GM20431 (cell line): ENCODE data around the gene AHDC1.
"Not testable (repeated sequence)": the region's sequence is repeated elsewhere in the genome, so short reads cannot be mapped to it uniquely, and the experiment has no call there.

Experiments
- in situ Hi-C: fragments of 300-500 bp; cut with MseI, MboI; formaldehyde crosslinking; loops from one replicate; pipeline ENCODE4 v1.15.0; 2020; ENCODE audit warnings: low sequenced_read_pairs; ENCODE audit not compliant: unreplicated experiment

AHDC1 gene

GRCh38 chr1:27603681-27604578 lies at the start of gene AHDC1:
Gene AHDC1 (minus strand): TSS chr1:27604144. CDS start chr1:27552115, 52,029 bp downstream.
- in situ Hi-C loops: no loop called here

GRCh38 chr1:27652111-27652864 lies 48.3 kb upstream of the AHDC1 start:
- in situ Hi-C loops: no loop called here

GRCh38 chr1:27650539-27651175 lies 46.7 kb upstream of the AHDC1 start:
- in situ Hi-C loops: no loop called here

- in situ Hi-C loops: no loop called here
These were observed 46.2 kb upstream of the AHDC1 start for GRCh38 chr1:27650171-27650538.

GRCh38 chr1:27649306-27649635 lies 45.3 kb upstream of the AHDC1 start:
- in situ Hi-C loops: no loop called here

GRCh38 chr1:27648602-27649305 lies 44.8 kb upstream of the AHDC1 start:
- in situ Hi-C loops: no loop called here

GRCh38 chr1:27647328-27647727 lies 43.4 kb upstream of the AHDC1 start:
- in situ Hi-C loops: no loop called here

- in situ Hi-C loops: no loop called here
These were observed 42.7 kb upstream of the AHDC1 start for GRCh38 chr1:27646676-27647075.

- in situ Hi-C loops: no loop called here
These were observed 41.1 kb upstream of the AHDC1 start for GRCh38 chr1:27645071-27645415.

- in situ Hi-C loops: no loop called here
These were observed 40.6 kb upstream of the AHDC1 start for GRCh38 chr1:27644369-27645070.

GRCh38 chr1:27643600-27644368 lies 39.8 kb upstream of the AHDC1 start:
- in situ Hi-C loops: no loop called here

GRCh38 chr1:27640514-27640913 lies 36.6 kb upstream of the AHDC1 start:
- in situ Hi-C loops: not testable (repeated sequence)

GRCh38 chr1:27638805-27639204 lies 34.9 kb upstream of the AHDC1 start:
- in situ Hi-C loops: no loop called here

GRCh38 chr1:27638047-27638734 lies 34.2 kb upstream of the AHDC1 start:
- in situ Hi-C loops: no loop called here

- in situ Hi-C loops: no loop called here
These were observed 31.6 kb upstream of the AHDC1 start for GRCh38 chr1:27635396-27636142.

GRCh38 chr1:27634985-27635367 lies 31.0 kb upstream of the AHDC1 start, which contains the start of gene FGR:
Gene FGR (minus strand): TSS chr1:27635185. CDS start chr1:27623916, 11,269 bp downstream.
- in situ Hi-C loops: no loop called here

- in situ Hi-C loops: no loop called here
These were observed 30.4 kb upstream of the AHDC1 start for GRCh38 chr1:27634177-27634984.
